Hypothalamus (tissue), 51 donors: ENCODE results near the gene GARS1.

Experiments used
- DNase-seq, 51 donors: peaks; one replicate each; lab custom pipeline; 2025; lab: John Stamatoyannopoulos, UW

The GARS1 gene

DNA sequence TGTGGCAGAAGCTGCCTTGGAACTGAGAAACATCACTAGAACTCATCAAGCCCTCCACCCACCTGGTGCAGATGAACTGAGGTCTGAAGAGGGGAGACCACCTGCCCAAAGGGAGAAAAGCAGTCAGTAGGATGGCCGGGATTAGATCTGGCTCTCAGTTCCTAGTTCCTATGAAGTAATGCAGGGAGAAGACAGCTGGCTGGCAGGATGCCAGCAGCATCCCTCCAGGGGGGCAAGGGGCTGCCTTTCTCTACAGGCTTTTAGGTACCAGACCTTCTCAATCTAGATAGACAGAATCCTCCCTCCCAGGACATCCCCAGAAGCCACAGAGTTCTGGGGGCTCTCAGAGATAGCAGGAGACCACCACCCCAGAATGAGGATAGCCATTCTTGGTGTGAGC is 79.7 kb downstream of the GARS1 start:
- DNase-seq = no peak

DNA sequence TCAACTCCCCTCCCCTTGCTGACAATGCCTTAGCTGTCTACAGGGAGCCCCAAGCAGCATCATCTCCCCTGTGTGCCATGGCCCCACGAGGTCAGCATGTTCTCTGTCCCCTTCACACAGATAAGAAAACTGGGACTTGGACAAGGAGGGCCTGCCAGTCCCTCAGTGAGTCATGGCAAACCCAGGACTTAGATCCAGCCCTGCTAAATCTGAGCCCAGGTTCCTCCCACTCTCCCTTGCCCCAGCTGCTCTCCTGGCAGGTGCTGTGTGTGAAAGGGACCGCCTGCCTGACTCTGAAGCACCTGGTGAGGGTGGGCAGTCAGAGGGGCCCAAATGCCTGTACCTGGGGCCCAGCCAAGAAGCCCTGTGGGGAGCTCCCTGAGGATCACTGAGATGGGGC is 80.2 kb downstream of the GARS1 start:
- no peak for DNase-seq

DNA sequence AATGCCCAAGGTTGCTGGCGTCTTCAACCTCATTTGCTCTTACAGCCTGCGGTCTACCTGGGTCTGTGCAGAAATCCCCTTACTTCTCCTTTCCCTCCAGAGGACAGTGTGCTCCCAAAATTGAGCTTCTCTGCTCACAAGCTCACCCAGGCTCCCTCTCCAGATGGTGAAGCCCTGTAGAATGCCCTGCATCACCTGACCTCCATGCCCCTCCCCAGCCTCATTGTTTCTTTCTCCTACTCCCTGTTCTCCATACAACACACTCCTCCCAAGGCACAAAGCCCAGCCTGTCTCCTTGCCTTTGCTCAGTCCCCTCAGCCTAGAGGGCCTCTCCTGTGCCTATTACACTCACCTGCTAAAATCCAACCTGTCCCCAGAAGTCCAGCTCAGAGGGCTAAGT is 84.1 kb downstream of the GARS1 start:
- DNase-seq = no peak

DNA sequence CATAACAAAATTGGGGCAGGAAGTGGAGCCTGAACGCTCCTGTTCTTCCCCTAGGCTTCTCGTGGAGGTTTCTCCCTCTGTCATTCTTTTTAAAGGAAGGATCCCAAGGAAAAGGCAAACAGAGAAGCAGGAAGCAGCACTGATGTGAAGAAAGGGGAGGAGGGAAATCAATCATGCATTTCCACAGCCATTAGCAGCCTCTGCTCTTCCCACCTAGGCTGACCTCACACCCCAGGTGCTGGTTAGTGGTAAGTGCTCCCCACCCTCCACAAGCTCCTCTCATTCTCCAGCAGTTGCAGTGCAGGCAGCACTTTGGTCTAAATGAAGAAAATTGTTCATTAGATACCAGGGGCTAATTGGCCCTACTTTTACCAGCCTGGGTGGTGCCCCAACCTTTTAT is 85.0 kb downstream of the GARS1 start:
- DNase-seq = no peak

DNA sequence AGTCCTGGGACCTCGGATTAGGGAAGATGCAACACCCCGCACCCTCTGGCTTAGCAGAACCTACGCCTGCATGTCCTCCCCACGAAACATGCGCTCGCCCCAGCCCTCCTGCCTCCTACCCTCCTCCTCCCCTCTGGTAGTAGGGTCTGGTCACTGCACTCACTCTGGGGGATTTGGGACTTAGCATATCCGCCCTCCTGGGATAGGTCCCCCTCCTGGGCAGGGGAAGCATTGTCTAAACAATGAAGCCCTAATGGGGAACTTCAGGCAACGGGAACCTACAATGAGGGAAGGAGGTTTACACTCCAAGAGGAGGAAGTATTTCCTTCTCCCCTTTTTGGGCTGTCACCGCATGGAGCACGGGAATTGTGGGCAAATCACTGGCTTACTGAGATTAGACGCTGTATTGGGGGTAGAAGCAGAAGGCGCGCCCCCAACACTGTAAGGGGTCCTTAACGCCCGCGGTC is 86.7 kb downstream of the GARS1 start:
- DNase-seq = peak in 1 of 51 donors; percentile 17

DNA sequence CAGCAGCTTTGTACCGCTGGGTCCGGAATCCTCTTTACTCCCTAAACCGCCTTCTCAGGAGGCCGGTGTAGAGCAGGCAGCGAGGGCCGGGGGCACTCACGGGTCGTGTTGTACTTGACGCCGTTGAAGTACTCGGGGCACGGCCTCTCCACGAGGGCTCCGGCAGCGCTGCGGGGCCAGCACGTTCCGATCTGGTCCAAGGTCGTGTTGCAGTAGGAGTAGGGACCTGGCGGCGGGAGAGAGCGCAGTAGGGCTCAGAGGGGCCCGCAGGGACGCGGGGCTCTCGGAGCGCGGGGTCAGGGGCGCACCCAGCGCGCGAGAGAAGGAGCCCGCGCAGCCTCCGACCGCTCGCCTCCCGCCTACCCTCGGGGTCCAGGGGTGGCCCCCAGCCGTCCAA is 87.1 kb downstream of the GARS1 start:
- DNase-seq = no peak

DNA sequence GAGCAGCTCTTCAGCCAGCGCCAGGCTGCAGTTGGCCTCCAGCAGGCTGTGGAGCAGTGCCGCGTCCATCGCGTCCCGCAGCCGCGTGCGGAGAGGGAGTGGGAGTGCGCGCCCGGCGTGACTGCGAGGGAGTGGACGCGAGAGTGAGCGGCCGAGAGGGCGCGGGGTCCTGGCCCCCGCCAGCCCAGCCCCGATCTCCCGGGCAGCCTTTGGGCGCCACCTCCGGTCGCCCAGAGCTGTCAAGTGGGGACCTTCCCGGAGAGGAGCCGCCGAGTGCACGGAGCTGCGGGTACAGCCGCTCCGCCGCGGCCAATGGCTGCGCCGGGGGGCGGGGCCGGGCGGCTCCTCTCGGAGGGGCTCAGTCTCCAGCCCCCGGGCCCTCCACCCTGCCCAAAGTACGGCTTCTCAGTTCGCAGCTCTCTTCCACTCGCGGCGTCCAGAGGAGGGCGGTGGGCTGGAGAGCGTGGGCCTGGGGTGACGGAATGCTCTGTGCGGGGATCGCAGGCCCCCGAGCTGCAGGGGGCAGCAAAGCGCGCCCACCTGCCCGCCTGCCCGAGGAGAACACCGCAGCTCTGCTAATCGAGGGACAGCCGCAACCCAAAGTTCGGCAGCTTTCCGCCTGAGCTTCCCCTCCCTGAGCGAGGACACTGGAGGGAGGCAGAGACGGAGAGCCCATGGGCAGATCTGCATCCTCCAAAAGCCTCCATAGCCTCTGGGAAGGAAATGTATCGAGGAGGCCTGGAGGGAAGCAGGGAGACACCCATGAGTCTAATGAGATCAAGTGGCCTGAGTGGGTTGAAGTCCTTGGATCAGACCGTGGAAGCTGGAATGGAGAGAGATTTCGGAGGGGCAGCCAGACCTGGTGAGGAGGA is 87.8 kb downstream of the GARS1 start, which contains the start of gene CRHR2:
Gene CRHR2 (minus strand): TSS at position 245 of the 872 bp plus-strand sequence. CDS start 176 bp downstream, at position 69.
- DNase-seq = peak in 6 of 51 donors; percentile 4 to 19 (median 12)

DNA sequence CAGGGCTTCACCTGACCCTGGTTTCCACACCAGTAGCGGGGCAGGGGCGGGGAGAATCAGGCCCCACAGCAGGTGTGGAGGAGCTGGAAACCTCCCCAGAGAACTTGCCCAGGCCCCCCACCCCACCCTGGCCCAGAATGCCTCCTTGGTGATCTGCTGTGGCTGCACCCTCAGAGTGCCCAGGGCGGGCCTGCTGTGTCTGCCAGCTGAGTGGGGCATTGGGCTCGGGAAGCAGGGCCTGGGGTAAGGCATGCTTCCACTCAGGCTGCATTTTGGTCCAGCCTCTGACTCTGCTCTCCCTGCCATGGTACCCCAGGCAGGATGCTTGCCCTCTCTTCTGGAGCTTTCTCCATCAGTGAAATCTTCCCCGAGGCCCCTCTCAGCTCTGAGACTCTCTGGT is 88.6 kb downstream of the GARS1 start:
- no peak for DNase-seq
